ENCODE data around the gene MAJIN.
"Not testable (repeated sequence)": the region's sequence is repeated elsewhere in the genome, so short reads cannot be mapped to it uniquely, and the experiment has no call there.

Gene MAJIN, protein sequence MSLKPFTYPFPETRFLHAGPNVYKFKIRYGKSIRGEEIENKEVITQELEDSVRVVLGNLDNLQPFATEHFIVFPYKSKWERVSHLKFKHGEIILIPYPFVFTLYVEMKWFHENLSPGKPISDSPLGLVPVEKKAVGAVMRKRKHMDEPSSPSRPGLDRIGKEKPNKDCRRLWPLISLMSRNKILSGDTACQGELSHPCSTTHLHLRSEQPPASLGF

DNA sequence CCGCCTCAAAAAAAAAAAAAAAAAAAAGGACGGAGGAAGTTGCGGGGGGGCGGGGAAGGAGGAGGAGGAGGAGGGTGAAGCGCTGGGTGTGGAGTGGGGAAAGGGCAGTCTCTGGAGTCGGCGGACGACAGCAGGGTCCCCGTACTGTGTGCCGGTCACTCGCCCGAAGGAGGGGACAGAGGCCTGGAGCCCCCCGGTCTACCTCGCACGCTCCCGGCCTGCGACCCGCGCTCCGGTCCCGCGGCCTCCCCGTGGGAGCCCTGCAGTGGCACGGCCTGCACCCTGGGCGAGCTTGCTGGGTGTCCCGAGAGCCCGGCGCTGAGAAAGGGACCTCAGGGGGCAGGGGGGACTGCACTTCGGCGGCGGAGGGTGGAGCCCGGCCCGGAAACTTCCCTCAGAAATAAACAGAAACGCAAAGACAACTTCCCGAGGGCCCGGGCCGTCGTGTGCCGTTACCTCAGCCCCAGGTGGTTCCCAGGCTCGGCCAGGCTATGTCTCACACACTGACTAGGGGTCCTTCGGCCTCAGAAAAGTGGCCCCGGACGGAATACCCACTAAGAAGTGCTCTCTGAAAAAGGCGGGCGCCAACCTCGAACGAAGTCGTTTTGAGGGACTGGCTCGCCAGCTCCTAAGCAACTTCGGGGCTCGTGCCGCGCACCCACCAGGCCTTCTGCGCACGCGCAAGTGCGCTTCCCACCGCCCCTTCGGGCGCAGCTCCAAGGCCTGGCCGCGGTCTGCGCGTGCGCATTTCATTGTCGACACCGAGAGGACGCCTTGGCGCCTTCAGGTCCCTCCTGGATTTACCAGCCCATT lies at the start of gene MAJIN:
MAJIN (minus strand) TSS at position 688 of the 813 bp plus-strand sequence. CDS start 12,703 bp downstream, outside the sequence.
- DNase-seq (peak; percentile 90), ATAC-seq (peak; percentile 48)

DNA sequence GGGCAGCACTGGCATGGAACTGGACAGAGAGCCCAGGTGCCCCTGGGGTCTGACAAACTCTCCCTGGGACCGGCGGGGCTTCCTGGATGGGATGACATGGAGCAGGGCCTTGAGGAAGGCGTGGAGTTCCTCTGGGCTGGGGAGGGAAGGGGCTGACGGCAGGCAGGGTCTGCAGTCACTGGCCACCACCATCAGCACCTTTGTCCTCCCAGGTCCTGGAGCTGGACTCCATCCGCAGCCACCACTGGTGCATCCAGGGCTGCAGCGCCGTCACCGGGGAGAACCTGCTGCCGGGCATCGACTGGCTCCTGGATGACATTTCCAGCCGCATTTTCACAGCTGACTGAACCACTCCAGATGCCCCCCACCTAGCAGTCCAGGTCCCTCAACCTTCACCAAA lies 49.6 kb upstream of the MAJIN start:
- DNase-seq = no peak
- no peak for ATAC-seq

DNA sequence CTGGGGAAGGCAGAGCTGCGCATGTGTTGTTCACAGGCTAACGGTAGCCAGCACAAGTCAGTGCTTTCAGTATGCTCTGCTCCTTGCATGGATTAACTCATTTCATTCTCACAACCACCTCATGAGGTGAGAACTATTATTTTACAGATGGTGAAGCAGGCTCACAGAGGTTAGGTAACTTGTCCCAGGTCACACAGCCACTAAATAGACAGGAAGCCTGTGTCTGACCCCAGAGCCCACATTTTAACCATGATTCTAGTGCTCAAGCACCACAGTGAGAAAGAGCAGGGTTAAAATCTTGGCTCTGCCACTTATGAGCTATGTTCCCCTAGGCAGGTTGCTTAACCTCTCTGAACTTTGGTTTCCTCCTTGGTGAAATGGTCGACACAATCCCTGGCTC lies 49.1 kb upstream of the MAJIN start:
- ATAC-seq (no peak), DNase-seq (no peak)

DNA sequence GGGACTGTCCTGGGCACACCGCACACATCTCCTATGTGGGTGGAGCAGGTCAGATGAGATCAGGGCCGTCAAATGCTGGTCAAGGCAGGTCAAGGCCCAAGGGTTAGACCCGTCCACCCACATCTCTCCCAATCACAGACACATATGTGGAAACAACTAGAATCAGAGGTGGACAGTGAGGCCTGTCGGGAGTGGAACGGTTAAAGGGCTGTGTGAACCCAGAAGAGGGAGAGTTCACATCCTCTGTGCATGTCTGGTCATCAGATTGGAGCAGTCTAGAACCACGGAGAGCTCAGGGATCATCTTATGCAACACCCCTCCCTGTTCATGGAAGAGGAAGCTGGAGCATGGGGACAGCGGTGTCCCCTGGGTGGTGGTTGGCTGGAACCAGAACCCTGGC lies 47.9 kb upstream of the MAJIN start:
- DNase-seq (no peak), ATAC-seq (no peak)

DNA sequence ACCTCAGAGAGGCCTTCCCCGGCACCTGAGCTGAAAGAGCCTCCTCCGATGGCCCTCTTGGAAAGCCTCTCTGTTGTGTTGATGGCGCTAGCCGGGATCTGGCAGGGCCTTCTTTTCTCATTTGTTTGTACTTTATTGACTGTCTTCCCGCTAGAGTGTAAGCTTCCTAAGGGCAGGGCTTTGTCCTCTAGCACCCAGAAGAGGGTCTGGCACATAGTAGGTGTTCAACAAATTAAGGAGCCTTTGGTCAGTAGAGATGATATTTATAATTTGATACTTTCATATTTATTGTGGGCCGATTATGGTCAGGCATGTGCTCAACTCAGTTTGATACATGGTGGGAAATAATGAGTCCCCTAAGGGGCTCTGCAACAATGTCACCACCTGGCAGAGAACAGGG lies 46.0 kb upstream of the MAJIN start:
- DNase-seq (no peak), ATAC-seq (no peak)

DNA sequence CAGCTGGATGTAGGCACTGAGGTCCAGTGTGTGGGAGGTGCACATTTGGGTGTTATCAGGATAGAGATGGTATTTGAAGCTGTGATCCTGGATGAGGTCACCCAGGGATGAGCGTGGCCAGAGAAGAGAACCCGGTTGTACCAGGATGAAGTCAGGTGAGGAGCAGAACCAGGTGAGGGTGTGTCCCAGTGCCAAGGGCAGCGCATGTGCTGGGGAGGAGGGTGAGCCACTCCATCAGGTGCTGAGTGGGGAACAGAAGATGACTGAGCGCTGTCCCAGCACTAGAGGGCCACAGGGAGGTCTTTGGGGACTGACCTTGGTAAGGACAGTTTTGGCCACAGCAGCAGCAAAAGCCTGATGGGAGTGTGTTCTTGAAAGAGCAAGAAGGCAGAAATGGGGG lies 44.8 kb upstream of the MAJIN start:
- ATAC-seq = no peak
- DNase-seq = no peak

DNA sequence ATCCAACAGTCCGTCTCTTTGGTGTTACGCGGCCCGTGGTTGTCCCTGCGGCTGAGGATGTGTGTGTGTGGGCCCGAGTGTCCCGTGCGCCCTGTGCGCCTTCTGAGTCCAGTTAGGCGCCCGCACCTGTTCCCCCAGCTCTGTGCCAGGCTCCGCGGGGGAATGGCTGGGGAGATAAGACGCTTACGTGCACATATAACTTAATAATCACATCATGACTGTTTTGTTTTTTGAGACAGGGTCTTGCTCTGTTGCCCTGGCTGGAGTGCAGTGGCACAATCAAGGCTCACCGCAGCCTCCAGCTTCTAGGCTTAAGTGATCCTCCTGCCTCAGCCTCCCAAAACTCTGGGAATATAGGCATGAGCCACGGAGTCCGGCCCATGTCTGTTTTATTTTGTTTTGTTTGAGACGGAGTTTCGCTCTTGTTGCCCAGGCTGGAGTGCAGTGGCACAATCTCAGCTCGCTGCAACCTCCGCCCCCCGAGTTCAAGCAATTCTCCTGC lies 42.9 kb upstream of the MAJIN start:
- ATAC-seq (no peak), DNase-seq (no peak)

DNA sequence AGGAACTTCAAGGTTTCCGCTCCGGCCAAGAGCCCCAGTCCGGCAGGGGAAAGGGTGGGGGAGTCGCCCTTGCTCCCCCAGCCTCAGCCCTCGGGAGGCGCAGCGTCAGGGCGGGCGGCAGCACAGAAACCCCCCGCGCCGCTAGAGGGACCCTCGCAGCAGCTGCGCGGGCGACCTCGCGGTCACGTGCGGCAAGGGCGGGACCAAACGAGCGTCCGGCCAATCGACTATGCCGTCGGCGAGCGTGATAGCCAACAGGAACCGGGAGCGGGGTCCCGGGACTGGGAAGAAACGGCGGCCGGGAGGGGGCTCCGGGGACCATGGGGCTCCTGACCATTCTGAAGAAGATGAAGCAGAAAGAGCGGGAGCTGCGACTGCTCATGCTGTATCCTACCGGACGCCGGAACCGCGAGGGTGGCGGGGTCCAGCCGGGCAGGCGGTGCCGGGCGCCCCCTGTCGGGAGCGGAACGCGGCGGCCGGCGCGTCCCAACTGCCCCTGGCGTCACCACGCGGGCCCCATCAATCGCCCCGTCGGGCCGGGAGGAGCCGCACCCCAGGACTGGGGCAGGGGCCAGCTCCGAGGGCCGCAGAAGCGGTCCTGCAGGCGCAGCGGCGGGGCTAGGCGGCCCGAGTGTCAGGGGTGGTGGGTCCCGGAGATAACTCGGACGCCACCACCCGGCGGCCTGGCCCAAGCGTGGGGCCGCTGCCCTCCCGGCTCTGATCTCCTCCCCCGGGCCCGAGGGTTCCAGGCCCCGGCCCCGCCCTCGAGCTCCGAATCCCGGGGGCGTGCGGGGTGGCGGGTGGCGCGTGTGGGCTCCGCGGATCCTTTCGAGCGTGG lies 42.2 kb upstream of the MAJIN start, which contains the start of gene ARL2:
ARL2 (plus strand) TSS at position 273 of the 838 bp plus-strand sequence; CDS start at position 321, 48 bp downstream.
- DNase-seq = peak; percentile 92
- peak; percentile 80 for ATAC-seq

DNA sequence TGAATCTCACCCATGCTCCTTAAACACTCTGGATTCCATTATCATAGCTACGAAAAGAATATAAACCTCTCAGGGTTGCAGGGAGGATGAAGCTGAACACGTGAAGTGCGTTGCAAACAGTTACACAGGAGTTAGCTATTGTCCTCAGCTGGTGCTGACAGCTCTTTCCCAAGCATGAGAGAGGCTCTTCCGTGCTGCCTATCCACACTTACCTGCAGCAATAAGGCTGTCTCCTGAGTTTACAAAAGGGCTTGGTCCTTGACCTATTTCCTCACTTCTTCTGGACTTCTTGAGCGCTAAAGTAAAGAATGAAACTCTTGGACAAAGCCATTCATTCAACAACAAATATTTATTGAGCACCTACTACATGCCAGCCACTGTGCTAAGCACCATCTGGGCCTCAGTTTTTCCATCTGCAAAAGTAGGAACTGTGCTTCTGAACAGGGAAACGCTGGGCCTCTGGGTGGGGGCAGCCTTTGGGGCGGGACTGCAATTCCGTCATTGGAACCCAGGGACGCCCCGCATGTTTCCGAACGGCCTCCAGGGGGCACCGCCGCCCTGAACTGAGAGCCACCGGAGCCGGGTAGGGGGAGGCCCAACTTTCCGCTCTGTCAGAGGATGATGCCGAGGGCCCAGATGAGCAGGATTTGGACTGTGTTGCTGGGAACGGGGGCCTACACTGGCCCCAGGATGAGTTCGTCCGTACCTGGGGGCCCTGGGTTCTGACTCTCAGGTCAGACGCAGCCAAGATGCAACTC lies 41.4 kb upstream of the MAJIN start:
- ATAC-seq = peak; percentile 89
- peak; percentile 93 for DNase-seq

DNA sequence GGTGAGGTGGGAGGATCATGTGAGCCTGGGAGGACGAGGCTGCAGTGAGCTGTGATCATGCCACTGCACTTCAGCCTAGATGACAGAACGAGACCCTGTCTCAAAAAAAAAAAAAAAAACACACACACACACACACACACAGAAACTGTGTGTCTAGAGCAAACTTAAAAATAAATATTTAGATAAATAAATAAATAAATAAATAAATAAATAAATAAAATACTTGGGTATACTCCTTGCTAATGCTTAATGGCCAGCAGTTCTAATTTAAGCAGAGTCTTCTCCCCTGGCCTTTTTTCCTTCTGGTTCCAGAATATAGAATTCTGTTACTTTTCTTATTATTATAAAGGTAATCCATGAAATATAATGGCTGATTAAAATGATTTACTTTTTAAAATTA lies 37.0 kb upstream of the MAJIN start:
- ATAC-seq = no peak
- DNase-seq = no peak

DNA sequence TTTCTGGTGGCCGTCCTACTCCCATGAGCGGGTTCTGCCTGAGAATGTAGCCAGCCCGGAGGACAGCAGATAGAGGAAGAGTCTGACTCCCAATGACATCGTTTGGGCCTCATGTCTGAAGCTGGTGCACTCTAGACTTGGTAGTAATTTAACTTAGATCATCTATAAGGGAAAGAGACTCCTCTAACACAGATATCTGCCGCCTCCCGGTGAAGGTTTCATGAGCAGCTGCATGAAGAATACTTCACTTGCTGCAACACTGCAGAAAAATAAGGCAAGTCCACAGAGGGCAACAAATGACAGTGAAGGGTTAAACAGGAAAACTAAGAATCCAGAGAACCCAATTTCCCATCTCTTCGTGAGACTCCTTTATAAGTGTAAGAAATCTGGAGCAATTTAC lies 36.1 kb upstream of the MAJIN start:
- ATAC-seq (no peak), DNase-seq (no peak)

DNA sequence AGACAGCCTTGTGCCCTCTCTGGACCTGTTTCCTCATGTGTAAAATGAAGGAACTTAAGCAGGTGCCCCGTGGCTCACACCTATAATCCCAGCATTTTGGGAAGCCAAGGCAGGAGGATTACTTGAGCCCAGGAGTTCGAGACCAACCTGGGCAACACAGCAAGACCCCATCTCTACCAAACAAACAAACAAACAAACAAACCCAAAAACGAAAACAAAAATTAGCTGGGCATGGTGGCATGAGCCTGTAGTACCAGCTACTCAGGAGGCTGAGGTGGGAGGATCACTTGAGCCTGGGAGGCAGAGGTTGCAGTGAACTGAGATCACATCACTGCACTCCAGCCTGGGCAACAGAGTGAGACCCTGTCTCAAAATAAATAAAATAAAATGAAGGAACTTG lies 32.1 kb upstream of the MAJIN start:
- DNase-seq, ATAC-seq: not testable (repeated sequence)

DNA sequence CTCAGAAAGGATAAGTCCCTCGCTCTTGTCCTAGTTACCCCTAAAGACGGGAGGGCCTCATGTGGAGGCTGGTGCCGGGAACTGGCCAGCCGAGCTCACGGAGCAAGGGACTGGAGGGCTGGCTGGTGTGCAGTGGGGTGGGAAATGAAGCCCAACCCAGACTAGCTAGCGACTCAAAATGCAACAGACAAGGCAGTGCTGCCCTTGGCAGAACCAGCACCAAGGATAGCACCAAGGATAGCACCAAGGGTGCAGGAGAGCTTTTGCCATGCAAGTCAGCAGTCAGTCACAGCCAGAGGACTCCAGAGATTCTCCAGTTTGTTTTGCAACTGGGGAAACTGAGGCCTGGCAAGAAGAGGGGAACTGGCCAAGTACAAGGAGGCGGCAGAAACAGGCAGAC lies 31.4 kb upstream of the MAJIN start:
- DNase-seq (no peak), ATAC-seq (no peak)

DNA sequence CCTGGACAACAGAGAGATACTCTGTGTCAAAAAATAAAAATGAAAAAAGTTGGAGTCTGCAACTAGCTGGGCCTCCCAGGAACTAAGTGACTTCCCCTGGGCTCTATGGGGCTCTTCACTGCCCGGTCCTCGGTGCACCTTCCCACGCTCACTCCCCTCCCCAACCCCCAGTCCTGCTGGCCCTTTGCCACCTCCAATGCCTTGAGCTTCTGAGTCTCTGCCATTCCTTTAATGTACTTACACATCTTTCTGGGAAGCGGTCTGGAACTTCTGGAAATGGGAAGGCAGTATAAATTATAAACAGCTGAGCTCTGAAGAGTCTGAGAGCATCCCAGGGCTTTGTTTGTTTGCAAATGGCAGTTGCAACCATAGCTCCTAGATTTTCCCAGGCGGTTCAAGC lies 30.8 kb upstream of the MAJIN start:
- ATAC-seq (no peak), DNase-seq (no peak)

DNA sequence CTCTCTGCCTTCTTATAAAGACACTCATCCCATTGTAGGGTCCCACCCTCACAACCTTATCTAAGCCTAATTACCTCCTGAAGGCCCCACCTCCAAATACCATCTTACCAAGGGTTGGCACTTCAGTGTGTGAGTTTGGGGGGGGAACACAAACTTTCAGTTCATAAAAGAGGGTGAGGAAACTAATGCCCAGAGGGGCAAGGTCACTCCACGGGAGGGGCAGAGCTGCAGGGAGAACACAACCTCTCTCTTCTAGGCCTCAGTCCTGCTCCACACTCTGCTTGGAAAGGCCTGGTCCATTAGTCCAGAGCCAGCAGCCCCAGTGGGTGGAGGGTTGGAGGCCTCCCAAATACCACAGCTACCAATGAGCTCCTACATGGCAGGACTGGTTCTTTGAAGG lies 27.6 kb upstream of the MAJIN start:
- ATAC-seq (no peak), DNase-seq (no peak)

DNA sequence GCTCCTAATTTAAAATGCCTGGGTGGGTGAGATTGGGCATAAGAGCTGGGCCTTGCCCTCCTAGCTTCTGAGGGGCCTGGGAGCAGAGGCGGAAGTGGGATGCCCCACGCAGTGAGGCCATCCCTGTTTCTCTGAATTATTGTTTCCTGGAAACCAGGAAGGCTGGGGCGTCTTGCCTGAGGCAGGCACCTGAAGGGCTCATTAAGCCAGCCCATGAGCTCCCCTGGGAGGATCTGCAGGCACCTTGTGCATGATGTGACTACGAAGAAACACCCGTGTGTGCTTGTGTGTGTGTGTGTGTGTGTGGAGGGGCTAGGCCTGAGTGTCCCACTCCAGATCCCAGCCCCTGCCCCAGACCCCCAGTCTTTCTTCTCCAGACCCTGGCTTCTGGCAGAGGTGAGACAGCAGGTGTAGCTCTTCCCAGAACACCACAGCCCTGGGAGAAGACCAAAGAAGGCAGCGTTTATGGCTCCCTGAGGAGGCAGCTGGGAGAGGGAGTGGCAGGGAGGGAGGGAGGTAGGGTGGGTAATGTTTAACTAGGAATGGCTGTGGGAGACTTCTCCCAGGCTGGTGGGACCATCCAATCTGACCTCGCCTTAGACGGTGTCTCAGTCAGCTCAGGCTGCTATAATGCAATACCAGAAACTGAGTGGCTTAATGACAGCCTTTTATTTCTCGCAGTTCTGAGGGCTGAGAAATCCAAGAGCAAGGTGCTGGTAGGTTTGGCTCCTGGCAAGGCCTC lies 27.0 kb upstream of the MAJIN start:
- peak; percentile 14 for DNase-seq
- ATAC-seq = no peak

DNA sequence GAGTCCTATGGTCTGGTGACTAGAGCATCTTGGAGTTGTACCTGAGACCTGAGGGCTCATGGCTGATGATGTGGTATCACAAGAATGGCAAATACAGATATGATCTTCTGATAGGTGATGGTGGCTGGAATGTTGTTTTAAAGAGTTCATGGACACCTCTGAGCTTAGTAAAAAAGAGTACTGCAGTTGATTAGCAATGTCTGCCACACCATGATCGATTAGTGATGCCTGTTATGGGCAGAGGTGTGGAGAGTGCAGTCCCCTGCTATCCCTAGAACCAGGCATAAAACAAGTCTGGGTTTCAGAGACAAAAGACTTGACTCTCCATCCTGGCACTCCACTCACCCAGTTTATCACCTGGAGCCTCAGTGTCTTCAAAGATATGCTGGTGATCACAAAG lies 26.2 kb upstream of the MAJIN start:
- no peak for ATAC-seq

DNA sequence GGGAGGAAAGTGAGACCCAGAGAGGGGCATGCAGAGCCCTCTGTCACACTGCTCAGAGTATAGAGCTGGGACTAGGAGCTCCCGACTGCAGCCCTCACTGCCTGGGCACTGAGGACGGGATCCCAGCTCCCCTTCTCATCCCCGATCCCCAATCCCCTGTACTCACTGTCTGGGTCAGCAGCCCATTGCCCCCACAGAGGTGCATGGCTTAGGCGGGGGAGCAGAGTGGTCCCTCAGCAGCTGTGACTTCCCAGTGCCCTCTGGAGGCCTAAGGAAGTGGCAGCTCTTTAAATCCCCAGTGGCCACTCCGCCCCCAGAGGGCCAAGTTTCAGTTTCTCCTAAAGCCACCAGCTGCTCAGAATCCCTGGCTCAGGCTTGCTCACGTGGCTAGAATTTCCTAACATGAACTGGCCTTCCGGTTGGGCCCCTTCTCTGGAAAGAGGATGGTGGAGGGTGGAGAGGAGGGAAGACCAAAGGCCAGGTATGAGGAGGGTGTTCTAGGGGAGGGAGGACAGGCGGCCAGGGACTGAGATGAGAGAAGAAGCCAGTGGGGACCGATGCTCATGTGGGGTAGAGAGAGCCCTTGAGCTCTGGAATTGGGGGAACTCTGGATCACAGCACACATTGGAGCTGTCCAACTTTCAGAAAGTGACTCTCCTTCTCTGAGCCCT lies 24.9 kb upstream of the MAJIN start, which contains the start of gene BATF2:
BATF2 (minus strand) TSS at position 262 of the 671 bp plus-strand sequence; CDS start at position 205, 57 bp downstream.
- DNase-seq = peak; percentile 16
- peak; percentile 19 for ATAC-seq

More for the DNA sequence above, 26.2 kb upstream of the MAJIN start:
- DNase-seq = no peak

DNA sequence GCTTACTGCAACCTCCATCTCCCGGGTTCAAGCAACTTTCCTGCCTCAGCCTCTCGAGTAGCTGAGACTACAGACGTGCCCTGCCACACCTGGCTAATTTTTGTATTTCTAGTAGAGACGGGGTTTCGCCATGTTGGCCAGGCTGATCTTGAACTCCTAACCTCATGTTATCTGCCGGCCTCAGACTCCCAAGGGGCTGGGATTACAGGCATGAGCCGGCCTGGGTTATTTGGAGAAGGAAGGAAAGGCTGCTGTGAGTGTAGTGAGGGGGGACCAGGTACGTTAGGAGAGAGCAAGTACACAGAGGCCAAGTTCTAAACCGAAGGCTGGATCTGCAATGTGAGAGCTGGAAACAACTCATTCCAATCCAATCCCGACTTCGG lies 24.4 kb upstream of the MAJIN start:
- no peak for ATAC-seq
- no peak for DNase-seq

DNA sequence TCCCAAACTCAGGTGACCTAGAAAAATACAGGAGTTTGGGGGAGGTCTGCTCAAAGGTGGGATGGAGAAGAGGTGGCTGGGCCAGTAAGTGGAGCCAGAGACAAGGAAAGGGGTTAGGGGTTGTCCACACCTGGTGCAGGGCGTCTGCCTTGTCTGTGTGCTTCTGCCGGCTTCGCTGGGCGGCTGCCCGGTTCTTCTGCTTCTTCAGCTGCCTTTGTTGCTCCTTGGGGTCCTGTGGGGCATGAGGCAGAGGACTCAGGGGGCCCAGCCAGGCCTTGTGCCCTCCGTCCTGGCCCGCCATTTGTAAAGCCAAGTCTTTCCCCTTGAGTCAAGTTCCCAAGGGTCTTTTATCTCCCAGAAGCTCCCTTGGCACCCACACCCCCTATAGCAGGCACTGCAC lies 22.4 kb upstream of the MAJIN start:
- no peak for DNase-seq
- no peak for ATAC-seq
